ENCODE results near the gene PCNT.
A peak's percentile ranks its signal among the peaks of the same experiment; 100 is the strongest.

The PCNT gene

DNA sequence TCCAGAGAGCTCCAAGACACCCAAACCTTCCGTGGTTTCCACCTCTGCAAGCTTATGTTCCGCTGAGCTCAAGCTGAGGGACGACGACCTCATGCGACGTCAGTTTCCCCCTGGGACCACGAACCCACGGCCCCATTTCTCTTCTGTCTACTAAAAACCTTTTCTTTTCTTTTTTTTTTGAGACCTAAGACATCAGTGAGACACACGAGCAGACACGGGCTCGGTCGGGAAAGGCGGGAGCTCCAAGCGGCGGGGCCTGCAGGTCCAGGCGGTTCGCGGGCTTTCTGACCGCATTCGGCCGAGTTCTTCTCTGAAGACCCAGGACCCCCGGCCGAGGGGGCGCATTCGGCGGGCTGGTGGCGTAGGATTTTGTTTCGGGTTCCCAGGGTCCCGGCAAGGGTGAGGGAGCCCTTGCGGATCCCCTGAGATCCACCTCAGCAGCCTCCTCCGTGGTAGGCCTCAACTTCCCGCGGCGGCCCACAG, 688 bp upstream of the PCNT start:
- Histone ChIP-seq H3K4me1 (ENCODE audit: control insufficient read depth in 2 of 2, insufficient read depth in 1 of 2, low read depth in 1 of 2, low read length in 2 of 2) (peaks cover 20 to 22% of the 10 kb centered on the region in 2 donors), H3K9me3 (replicated peaks in 1 of 2; ENCODE audit: control insufficient read depth in 2 of 2, insufficient read depth in 1 of 2, low read depth in 1 of 2, low read length in 2 of 2) (no peaks in the 10 kb centered on the region), H3K14ac (ENCODE audit: low read length) (no peak overlapping the region), H4K8ac (ENCODE audit: low read depth, low read length) (no peak overlapping the region), H3K36me3 (replicated peaks in 1 of 2; ENCODE audit: control insufficient read depth in 2 of 2, insufficient read depth in 2 of 2, low read length in 2 of 2) (peaks cover 17 to 65% of the 10 kb centered on the region in 2 donors), H3K27me3 (ENCODE audit: control insufficient read depth in 3 of 3, insufficient read depth in 3 of 3, low read depth in 1 of 3, low read length in 3 of 3) (no peaks in the 10 kb centered on the region), H3K79me1 (ENCODE audit: low read depth, low read length) (peaks cover 15% of the 10 kb centered on the region), H3K23ac (ENCODE audit: low read depth, low read length, poor library complexity) (peak overlapping the region; percentile 98), H3K4ac (ENCODE audit: low read length) (peak overlapping the region; percentile 91), H2BK15ac (ENCODE audit: low read length) (no peak overlapping the region), H3K4me2 (ENCODE audit: insufficient read depth, low read length, poor library complexity, severe bottlenecking) (peak overlapping the region; percentile 88), H2BK12ac (ENCODE audit: low read length) (no peak overlapping the region), H2AK5ac (ENCODE audit: low read depth, low read length) (peak overlapping the region; percentile 98), H4K91ac (ENCODE audit: low read depth, low read length, poor library complexity) (no peak overlapping the region), H2BK5ac (ENCODE audit: low read length) (peak overlapping the region; percentile 21), H3K18ac (ENCODE audit: low read length) (peak overlapping the region; percentile 98), H2AFZ (ENCODE audit: low read length) (peak overlapping the region; percentile 85), H3K27ac (replicated peaks; ENCODE audit: low read length) (peak overlapping the region; percentile 88), H2BK120ac (ENCODE audit: low read depth, low read length) (peak overlapping the region; percentile 88), H3K4me3 (ENCODE audit: low read length in 2 of 2) (peak overlapping the region; percentile 97 to 99), H3K9ac (ENCODE audit: low read depth, low read length, poor library complexity) (peak overlapping the region; percentile 96)
- WGBS, 2 donors (ENCODE audit: extremely low coverage in 2 of 2, insufficient read length in 2 of 2, insufficient replicate concordance in 1 of 2), result no CpG with 5 or more reads among the region's 34 CpGs
- no peak for DNase-seq (ENCODE audit: low spot score)

DNA sequence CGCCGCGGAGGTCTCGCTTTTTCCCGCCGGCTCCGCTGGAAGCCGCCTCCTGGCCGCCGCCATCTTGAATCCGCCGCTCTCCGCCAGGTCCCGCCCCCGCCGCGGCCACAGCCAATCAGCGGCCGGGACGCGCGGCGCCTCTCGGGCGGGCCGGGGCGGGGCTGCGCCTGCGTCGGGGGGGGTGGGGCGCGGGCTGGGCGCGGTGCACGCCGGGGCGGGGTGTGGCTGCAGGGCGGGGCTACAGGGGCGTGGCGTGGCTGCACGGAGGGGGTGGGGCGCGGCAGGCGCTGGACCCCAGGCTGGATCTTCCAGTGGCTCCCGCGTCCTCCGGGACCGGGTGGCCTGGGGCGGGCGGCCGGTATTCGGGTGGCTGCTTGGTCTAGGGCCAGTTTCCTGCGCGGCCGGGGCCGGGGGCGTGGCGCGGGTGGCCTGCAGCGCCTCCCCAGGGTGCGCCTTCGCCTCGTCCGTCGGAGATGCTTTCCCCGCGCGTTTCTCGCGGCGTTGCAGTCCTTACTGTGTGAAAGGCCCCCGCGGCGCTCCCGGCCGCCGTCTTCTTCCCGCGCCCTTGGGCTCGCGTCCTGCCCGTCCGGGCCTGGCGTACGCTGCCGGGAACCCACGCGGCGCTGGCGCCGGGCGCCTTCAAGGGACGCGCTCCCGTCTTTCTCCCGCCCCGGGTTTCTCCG, 575 bp downstream of the PCNT start:
- H4K91ac ChIP-seq (ENCODE audit: low read depth, low read length, poor library complexity), result no peak overlapping the region
- H3K4ac ChIP-seq (ENCODE audit: low read length), result no peak overlapping the region
- no CpG with 5 or more reads among the region's 98 CpGs for WGBS, 2 donors (ENCODE audit: extremely low coverage in 2 of 2, insufficient read length in 2 of 2, insufficient replicate concordance in 1 of 2)
- H2AK5ac ChIP-seq (ENCODE audit: low read depth, low read length), result peak overlapping the region; percentile 96
- peak; percentile 89 for DNase-seq (ENCODE audit: low spot score)
- H3K27me3 ChIP-seq (ENCODE audit: control insufficient read depth in 3 of 3, insufficient read depth in 3 of 3, low read depth in 1 of 3, low read length in 3 of 3), result no peaks in the 10 kb centered on the region
- peak overlapping the region; percentile 94 for H2AFZ ChIP-seq (ENCODE audit: low read length)
- peaks cover 15 to 65% of the 10 kb centered on the region in 2 donors for H3K36me3 ChIP-seq (replicated peaks in 1 of 2; ENCODE audit: control insufficient read depth in 2 of 2, insufficient read depth in 2 of 2, low read length in 2 of 2)
- peak overlapping the region; percentile 82 for H3K14ac ChIP-seq (ENCODE audit: low read length)
- H3K79me1 ChIP-seq (ENCODE audit: low read depth, low read length), result peaks cover 11% of the 10 kb centered on the region
- no peak overlapping the region for H2BK15ac ChIP-seq (ENCODE audit: low read length)
- no peaks in the 10 kb centered on the region for H3K9me3 ChIP-seq (replicated peaks in 1 of 2; ENCODE audit: control insufficient read depth in 2 of 2, insufficient read depth in 1 of 2, low read depth in 1 of 2, low read length in 2 of 2)
- peak overlapping the region; percentile 98 for H3K9ac ChIP-seq (ENCODE audit: low read depth, low read length, poor library complexity)
- H3K27ac ChIP-seq (replicated peaks; ENCODE audit: low read length), result peak overlapping the region; percentile 97
- no peak overlapping the region for H2BK12ac ChIP-seq (ENCODE audit: low read length)
- peak overlapping the region; percentile 98 for H3K23ac ChIP-seq (ENCODE audit: low read depth, low read length, poor library complexity)
- peak overlapping the region; percentile 87 for H3K4me2 ChIP-seq (ENCODE audit: insufficient read depth, low read length, poor library complexity, severe bottlenecking)
- H2BK120ac ChIP-seq (ENCODE audit: low read depth, low read length), result no peak overlapping the region
- peak overlapping the region; percentile 95 to 99 for H3K4me3 ChIP-seq (ENCODE audit: low read length in 2 of 2)
- no peak overlapping the region for H4K8ac ChIP-seq (ENCODE audit: low read depth, low read length)
- H2BK5ac ChIP-seq (ENCODE audit: low read length), result peak overlapping the region; percentile 93
- H3K4me1 ChIP-seq (ENCODE audit: control insufficient read depth in 2 of 2, insufficient read depth in 1 of 2, low read depth in 1 of 2, low read length in 2 of 2), result peaks cover 12 to 20% of the 10 kb centered on the region in 2 donors
- peak overlapping the region; percentile 97 for H3K18ac ChIP-seq (ENCODE audit: low read length)

GRCh38 chr21:46325073-46325912, 1.3 kb downstream of the PCNT start:
- Histone ChIP-seq H2BK15ac (ENCODE audit: low read length) (no peak overlapping the region), H2AFZ (ENCODE audit: low read length) (peak overlapping the region; percentile 92), H2BK120ac (ENCODE audit: low read depth, low read length) (no peak overlapping the region), H3K23ac (ENCODE audit: low read depth, low read length, poor library complexity) (peak overlapping the region; percentile 59), H2AK5ac (ENCODE audit: low read depth, low read length) (peak overlapping the region; percentile 88), H3K4me3 (ENCODE audit: low read length in 2 of 2) (peak overlapping the region; percentile 86 to 99), H3K4me2 (ENCODE audit: insufficient read depth, low read length, poor library complexity, severe bottlenecking) (peak overlapping the region; percentile 87), H2BK12ac (ENCODE audit: low read length) (no peak overlapping the region), H3K9ac (ENCODE audit: low read depth, low read length, poor library complexity) (peak overlapping the region; percentile 98), H3K18ac (ENCODE audit: low read length) (peak overlapping the region; percentile 96), H3K9me3 (replicated peaks in 1 of 2; ENCODE audit: control insufficient read depth in 2 of 2, insufficient read depth in 1 of 2, low read depth in 1 of 2, low read length in 2 of 2) (no peaks in the 10 kb centered on the region), H3K27me3 (ENCODE audit: control insufficient read depth in 3 of 3, insufficient read depth in 3 of 3, low read depth in 1 of 3, low read length in 3 of 3) (no peaks in the 10 kb centered on the region), H3K79me1 (ENCODE audit: low read depth, low read length) (peaks cover 11% of the 10 kb centered on the region), H4K91ac (ENCODE audit: low read depth, low read length, poor library complexity) (no peak overlapping the region), H3K4ac (ENCODE audit: low read length) (no peak overlapping the region), H3K27ac (replicated peaks; ENCODE audit: low read length) (peak overlapping the region; percentile 44), H2BK5ac (ENCODE audit: low read length) (peak overlapping the region; percentile 93), H3K36me3 (replicated peaks in 1 of 2; ENCODE audit: control insufficient read depth in 2 of 2, insufficient read depth in 2 of 2, low read length in 2 of 2) (peaks cover 17 to 65% of the 10 kb centered on the region in 2 donors), H4K8ac (ENCODE audit: low read depth, low read length) (no peak overlapping the region), H3K4me1 (ENCODE audit: control insufficient read depth in 2 of 2, insufficient read depth in 1 of 2, low read depth in 1 of 2, low read length in 2 of 2) (peaks cover 12 to 20% of the 10 kb centered on the region in 2 donors), H3K14ac (ENCODE audit: low read length) (no peak overlapping the region)
- peak; percentile 38 for DNase-seq (ENCODE audit: low spot score)
- whole genome bisulfite sequencing, 2 donors (ENCODE audit: extremely low coverage in 2 of 2, insufficient read length in 2 of 2, insufficient replicate concordance in 1 of 2), result no CpG with 5 or more reads among the region's 43 CpGs
